ENCODE data around the gene KATNAL1. TPM values are rescaled to one million over a fixed set of nuclear protein-coding genes. Genes with fewer than 3 reads are reported as not detected.

The KATNAL1 gene
- total RNA-seq, 1 donor, result 15.9 TPM

DNA sequence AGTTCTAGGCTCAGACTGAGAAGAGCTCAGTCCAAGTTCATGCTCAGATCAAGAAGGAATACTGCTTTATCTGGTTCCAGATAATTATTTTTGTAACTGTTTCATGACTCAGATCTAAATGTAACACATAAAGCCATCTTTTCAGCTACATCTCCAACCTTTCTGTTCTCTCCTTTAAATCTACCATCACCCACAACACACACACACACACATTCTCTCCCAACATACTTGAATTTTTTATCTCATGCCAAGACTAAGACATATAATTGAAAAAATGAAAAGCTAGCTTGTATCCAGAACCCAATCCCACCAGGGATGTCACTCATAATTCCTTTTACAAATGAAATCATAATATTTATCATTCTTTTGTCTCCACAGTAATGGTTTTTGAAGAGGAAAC, 7.6 kb downstream of the KATNAL1 start:
- Histone ChIP-seq H3K27ac (ENCODE audit: low read depth, low read length) (peak overlapping the region; percentile 73), H3K79me2 (ENCODE audit: insufficient read depth, low read length) (peaks cover 83% of the 10 kb centered on the region), H3K36me3 (ENCODE audit: insufficient read depth, low read length) (no peaks in the 10 kb centered on the region), H3K27me3 (ENCODE audit: insufficient read depth, low read length) (no peaks in the 10 kb centered on the region), H3K4me2 (ENCODE audit: insufficient read depth, low read length) (peak overlapping the region; percentile 28), H3K9me3 (ENCODE audit: low read depth, low read length) (no peaks in the 10 kb centered on the region), H2AFZ (ENCODE audit: low read length) (no peak overlapping the region), H4K20me1 (ENCODE audit: insufficient read depth, low read length) (no peaks in the 10 kb centered on the region), H3K4me3 (ENCODE audit: insufficient read depth, low read length) (no peak overlapping the region), H3K4me1 (ENCODE audit: insufficient read depth, low read length) (peaks cover 43% of the 10 kb centered on the region)
- no peak for DNase-seq (ENCODE audit: insufficient read length, low spot score, missing footprints)
- TF ChIP-seq, protein P1, sequence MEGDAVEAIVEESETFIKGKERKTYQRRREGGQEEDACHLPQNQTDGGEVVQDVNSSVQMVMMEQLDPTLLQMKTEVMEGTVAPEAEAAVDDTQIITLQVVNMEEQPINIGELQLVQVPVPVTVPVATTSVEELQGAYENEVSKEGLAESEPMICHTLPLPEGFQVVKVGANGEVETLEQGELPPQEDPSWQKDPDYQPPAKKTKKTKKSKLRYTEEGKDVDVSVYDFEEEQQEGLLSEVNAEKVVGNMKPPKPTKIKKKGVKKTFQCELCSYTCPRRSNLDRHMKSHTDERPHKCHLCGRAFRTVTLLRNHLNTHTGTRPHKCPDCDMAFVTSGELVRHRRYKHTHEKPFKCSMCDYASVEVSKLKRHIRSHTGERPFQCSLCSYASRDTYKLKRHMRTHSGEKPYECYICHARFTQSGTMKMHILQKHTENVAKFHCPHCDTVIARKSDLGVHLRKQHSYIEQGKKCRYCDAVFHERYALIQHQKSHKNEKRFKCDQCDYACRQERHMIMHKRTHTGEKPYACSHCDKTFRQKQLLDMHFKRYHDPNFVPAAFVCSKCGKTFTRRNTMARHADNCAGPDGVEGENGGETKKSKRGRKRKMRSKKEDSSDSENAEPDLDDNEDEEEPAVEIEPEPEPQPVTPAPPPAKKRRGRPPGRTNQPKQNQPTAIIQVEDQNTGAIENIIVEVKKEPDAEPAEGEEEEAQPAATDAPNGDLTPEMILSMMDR (IDR thresholded peaks at IDR 0.05; ENCODE audit: extremely low read depth, low read depth, low read length), result no peak

DNA sequence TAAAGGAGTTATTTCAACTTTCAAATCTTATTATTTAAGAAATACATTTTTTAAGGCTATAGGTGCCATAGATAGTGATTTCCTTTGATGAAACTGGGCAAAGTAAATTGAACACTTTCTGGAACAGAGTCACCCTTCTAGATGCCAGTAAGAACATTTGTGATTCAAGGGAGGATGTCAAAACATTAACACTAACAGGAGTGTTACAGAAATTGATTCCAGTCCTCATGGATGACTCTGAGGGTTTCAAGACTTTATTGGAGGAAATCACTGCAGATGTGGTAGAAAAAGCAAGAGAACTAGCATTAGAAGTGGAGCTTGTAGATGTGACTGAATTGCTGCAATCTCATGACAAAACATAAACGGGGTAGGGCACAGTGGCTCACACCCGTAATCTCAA, 12.2 kb downstream of the KATNAL1 start:
- DNase-seq (ENCODE audit: insufficient read length, low spot score, missing footprints), result no peak
- H3K79me2 ChIP-seq (ENCODE audit: insufficient read depth, low read length), result peaks cover 90% of the 10 kb centered on the region
- H3K27me3 ChIP-seq (ENCODE audit: insufficient read depth, low read length), result no peaks in the 10 kb centered on the region
- no peak overlapping the region for H3K27ac ChIP-seq (ENCODE audit: low read depth, low read length)
- TF ChIP-seq, protein P1 (IDR thresholded peaks at IDR 0.05; ENCODE audit: extremely low read depth, low read depth, low read length), result no peak
- H3K4me3 ChIP-seq (ENCODE audit: insufficient read depth, low read length), result no peak overlapping the region
- H4K20me1 ChIP-seq (ENCODE audit: insufficient read depth, low read length), result peaks cover 17% of the 10 kb centered on the region
- H3K9me3 ChIP-seq (ENCODE audit: low read depth, low read length), result no peaks in the 10 kb centered on the region
- no peak overlapping the region for H3K4me2 ChIP-seq (ENCODE audit: insufficient read depth, low read length)
- peaks cover 9% of the 10 kb centered on the region for H3K4me1 ChIP-seq (ENCODE audit: insufficient read depth, low read length)
- H3K36me3 ChIP-seq (ENCODE audit: insufficient read depth, low read length), result no peaks in the 10 kb centered on the region
- H2AFZ ChIP-seq (ENCODE audit: low read length), result no peak overlapping the region

DNA sequence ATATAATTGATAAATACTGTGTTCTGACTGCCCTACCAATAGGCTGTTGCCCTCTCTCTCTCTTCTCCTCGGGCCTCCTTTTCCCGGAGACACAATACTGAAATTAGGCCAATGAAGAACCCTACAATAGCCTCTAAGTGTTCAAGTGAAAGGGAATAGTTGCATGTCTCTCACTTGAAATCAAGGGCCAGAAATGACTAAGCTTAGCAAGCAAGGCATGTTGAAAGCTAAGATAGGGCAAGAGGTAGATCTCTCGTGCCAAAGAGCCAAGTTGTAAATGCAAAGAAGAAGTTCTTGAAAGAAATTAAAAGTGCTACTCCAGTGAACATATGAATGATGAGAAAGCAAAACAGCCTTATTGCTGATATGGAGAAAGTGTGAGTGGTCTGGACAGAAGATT, 13.3 kb downstream of the KATNAL1 start:
- H2AFZ ChIP-seq (ENCODE audit: low read length), result no peak overlapping the region
- no peaks in the 10 kb centered on the region for H3K9me3 ChIP-seq (ENCODE audit: low read depth, low read length)
- H3K27me3 ChIP-seq (ENCODE audit: insufficient read depth, low read length), result no peaks in the 10 kb centered on the region
- H3K4me2 ChIP-seq (ENCODE audit: insufficient read depth, low read length), result no peak overlapping the region
- peaks cover 17% of the 10 kb centered on the region for H4K20me1 ChIP-seq (ENCODE audit: insufficient read depth, low read length)
- no peaks in the 10 kb centered on the region for H3K36me3 ChIP-seq (ENCODE audit: insufficient read depth, low read length)
- H3K4me3 ChIP-seq (ENCODE audit: insufficient read depth, low read length), result no peak overlapping the region
- H3K4me1 ChIP-seq (ENCODE audit: insufficient read depth, low read length), result peaks cover 3% of the 10 kb centered on the region
- no peak overlapping the region for H3K27ac ChIP-seq (ENCODE audit: low read depth, low read length)
- peaks cover 98% of the 10 kb centered on the region for H3K79me2 ChIP-seq (ENCODE audit: insufficient read depth, low read length)
- no peak for DNase-seq (ENCODE audit: insufficient read length, low spot score, missing footprints)
- TF ChIP-seq, protein P1 (IDR thresholded peaks at IDR 0.05; ENCODE audit: extremely low read depth, low read depth, low read length), result no peak

DNA sequence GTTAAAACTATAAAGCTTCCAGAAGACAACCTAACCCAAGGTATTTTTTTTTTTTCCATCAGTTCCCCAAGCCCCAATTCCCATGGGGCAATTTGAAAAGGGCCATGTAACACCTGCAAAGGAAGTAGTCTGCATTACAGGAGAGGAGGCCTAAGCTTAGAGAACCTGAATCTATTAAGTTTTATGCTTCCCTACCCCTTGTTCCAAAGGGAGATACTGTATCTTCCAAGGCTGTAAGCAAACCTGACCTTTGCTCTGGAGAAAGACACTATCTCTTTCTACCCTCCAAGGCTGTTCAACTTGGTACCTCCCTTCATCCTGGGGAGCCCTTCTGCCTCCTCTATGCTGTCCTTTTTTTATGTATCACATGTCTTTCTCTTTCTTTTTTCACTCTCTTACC, 15.0 kb downstream of the KATNAL1 start:
- Histone ChIP-seq H3K9me3 (ENCODE audit: low read depth, low read length) (no peaks in the 10 kb centered on the region), H3K27ac (ENCODE audit: low read depth, low read length) (no peak overlapping the region), H3K79me2 (ENCODE audit: insufficient read depth, low read length) (peaks cover 98% of the 10 kb centered on the region), H3K4me1 (ENCODE audit: insufficient read depth, low read length) (peaks cover 3% of the 10 kb centered on the region), H3K4me3 (ENCODE audit: insufficient read depth, low read length) (no peak overlapping the region), H3K36me3 (ENCODE audit: insufficient read depth, low read length) (no peaks in the 10 kb centered on the region), H4K20me1 (ENCODE audit: insufficient read depth, low read length) (peaks cover 22% of the 10 kb centered on the region), H3K27me3 (ENCODE audit: insufficient read depth, low read length) (no peaks in the 10 kb centered on the region), H2AFZ (ENCODE audit: low read length) (no peak overlapping the region), H3K4me2 (ENCODE audit: insufficient read depth, low read length) (no peak overlapping the region)
- no peak for DNase-seq (ENCODE audit: insufficient read length, low spot score, missing footprints)
- TF ChIP-seq, protein P1 (IDR thresholded peaks at IDR 0.05; ENCODE audit: extremely low read depth, low read depth, low read length), result no peak

All from osteoblast (primary cell).